ENCODE results near the gene APBA1. TPM values are rescaled to one million over a fixed set of nuclear protein-coding genes. Genes with fewer than 3 reads are reported as not detected.

APBA1 gene
- polyA plus RNA-seq, 1 donor (not counting 4 experiments of a cell fraction or from before 2014, with no cell fraction given): 0.66 TPM

- Histone ChIP-seq H3K79me2 (ENCODE audit: control insufficient read depth, insufficient read depth, low read length) (no peaks in the 10 kb centered on the region), H4K20me1 (ENCODE audit: control insufficient read depth, extremely low read depth, insufficient read depth, low read length) (no peaks in the 10 kb centered on the region), H3K4me3 (ENCODE audit: control insufficient read depth in 2 of 3, extremely low read depth in 1 of 3, insufficient read depth in 2 of 3, low read depth in 1 of 3, low read length in 3 of 3) (no peak overlapping the region), H3K4me1 (ENCODE audit: control insufficient read depth, extremely low read depth, insufficient read depth, low read length) (no peaks in the 10 kb centered on the region), H3K27ac (ENCODE audit: control insufficient read depth, insufficient read depth, low read length) (no peak overlapping the region), H3K27me3 (ENCODE audit: control insufficient read depth, extremely low read depth, insufficient read depth, low read length) (no peaks in the 10 kb centered on the region), H3K4me2 (ENCODE audit: control insufficient read depth, extremely low read depth, insufficient read depth, low read depth, low read length) (no peak overlapping the region), H3K9me3 (ENCODE audit: control insufficient read depth, low read depth, low read length) (no peaks in the 10 kb centered on the region), H3K36me3 (ENCODE audit: control insufficient read depth in 2 of 2, extremely low read depth in 1 of 2, insufficient read depth in 2 of 2, low read length in 2 of 2) (no peaks in the 10 kb centered on the region), H2AFZ (ENCODE audit: control insufficient read depth, low read length) (no peak overlapping the region), H3K9me1 (ENCODE audit: control insufficient read depth, extremely low read depth, insufficient read depth, low read length) (no peaks in the 10 kb centered on the region), H3K9ac (ENCODE audit: control insufficient read depth, extremely low read depth, insufficient read depth, low read length) (no peak overlapping the region)
- TF ChIP-seq EZH2 (IDR thresholded peaks at IDR 0.05; ENCODE audit: low read length): no peak
- TF ChIP-seq CTCF (optimal IDR thresholded peaks at IDR 0.05 in 1 of 3, IDR thresholded peaks at IDR 0.05 in 1 of 3, conservative IDR thresholded peaks at IDR 0.05 in 1 of 3; ENCODE audit: extremely low read depth in 1 of 3, insufficient read depth in 2 of 3, low read length in 3 of 3): no peak
- DNase-seq (ENCODE audit: low read depth, low spot score) (no peak), FAIRE-seq (no peak)
- dilution Hi-C loops (cut with MboI; ENCODE audit: extremely low pct_ligation_motif_present, low sequenced_read_pairs): no loop called here
Measured at GRCh38 chr9:69388596-69388995, 283.6 kb downstream of the APBA1 start.

GRCh38 chr9:69386651-69387050 lies 285.5 kb downstream of the APBA1 start:
- H2AFZ ChIP-seq (ENCODE audit: control insufficient read depth, low read length): no peak overlapping the region
- no peaks in the 10 kb centered on the region for H3K79me2 ChIP-seq (ENCODE audit: control insufficient read depth, insufficient read depth, low read length)
- no peaks in the 10 kb centered on the region for H3K4me1 ChIP-seq (ENCODE audit: control insufficient read depth, extremely low read depth, insufficient read depth, low read length)
- no peaks in the 10 kb centered on the region for H3K9me1 ChIP-seq (ENCODE audit: control insufficient read depth, extremely low read depth, insufficient read depth, low read length)
- H4K20me1 ChIP-seq (ENCODE audit: control insufficient read depth, extremely low read depth, insufficient read depth, low read length): no peaks in the 10 kb centered on the region
- DNase-seq (ENCODE audit: low read depth, low spot score) (no peak), FAIRE-seq (no peak)
- no peaks in the 10 kb centered on the region for H3K9me3 ChIP-seq (ENCODE audit: control insufficient read depth, low read depth, low read length)
- dilution Hi-C loops (cut with MboI; ENCODE audit: extremely low pct_ligation_motif_present, low sequenced_read_pairs): no loop called here
- no peaks in the 10 kb centered on the region for H3K27me3 ChIP-seq (ENCODE audit: control insufficient read depth, extremely low read depth, insufficient read depth, low read length)
- no peak overlapping the region for H3K27ac ChIP-seq (ENCODE audit: control insufficient read depth, insufficient read depth, low read length)
- TF ChIP-seq EZH2 (IDR thresholded peaks at IDR 0.05; ENCODE audit: low read length) (no peak), CTCF (optimal IDR thresholded peaks at IDR 0.05 in 1 of 3, IDR thresholded peaks at IDR 0.05 in 1 of 3, conservative IDR thresholded peaks at IDR 0.05 in 1 of 3; ENCODE audit: extremely low read depth in 1 of 3, insufficient read depth in 2 of 3, low read length in 3 of 3) (no peak)
- no peak overlapping the region for H3K9ac ChIP-seq (ENCODE audit: control insufficient read depth, extremely low read depth, insufficient read depth, low read length)
- H3K4me2 ChIP-seq (ENCODE audit: control insufficient read depth, extremely low read depth, insufficient read depth, low read depth, low read length): no peak overlapping the region
- H3K36me3 ChIP-seq (ENCODE audit: control insufficient read depth in 2 of 2, extremely low read depth in 1 of 2, insufficient read depth in 2 of 2, low read length in 2 of 2): no peaks in the 10 kb centered on the region
- no peak overlapping the region for H3K4me3 ChIP-seq (ENCODE audit: control insufficient read depth in 2 of 3, extremely low read depth in 1 of 3, insufficient read depth in 2 of 3, low read depth in 1 of 3, low read length in 3 of 3)

Measured in keratinocyte (primary cell).